HG03060 (cell line): ENCODE results near the gene CREB3L1.

Experiments used
- ATAC-seq: cut with Tn5 transposase; IDR thresholded peaks from one replicate; pipeline ENCODE4 v1.9.1; 2021; ENCODE audit warnings: low read depth, moderate number of reproducible peaks; ENCODE audit not compliant: unreplicated experiment

Gene CREB3L1

GRCh38 chr11:46321757-46322156 lies 44.3 kb downstream of the CREB3L1 start:
- no peak for ATAC-seq

GRCh38 chr11:46322759-46323158 lies 45.3 kb downstream of the CREB3L1 start:
- no peak for ATAC-seq

GRCh38 chr11:46326813-46327416 lies 49.5 kb downstream of the CREB3L1 start:
- no peak for ATAC-seq

GRCh38 chr11:46327829-46328228 lies 50.4 kb downstream of the CREB3L1 start:
- no peak for ATAC-seq

GRCh38 chr11:46330154-46330553 lies 52.7 kb downstream of the CREB3L1 start:
- ATAC-seq: no peak

GRCh38 chr11:46330563-46331281 lies 53.3 kb downstream of the CREB3L1 start:
- ATAC-seq: no peak

- no peak for ATAC-seq
Observed at GRCh38 chr11:46331282-46331984, 54.0 kb downstream of the CREB3L1 start.

GRCh38 chr11:46332093-46332567 lies 54.7 kb downstream of the CREB3L1 start:
- ATAC-seq: no peak

GRCh38 chr11:46332568-46333393 lies 55.3 kb downstream of the CREB3L1 start:
- no peak for ATAC-seq

GRCh38 chr11:46333394-46333947 lies 56.0 kb downstream of the CREB3L1 start:
- no peak for ATAC-seq

GRCh38 chr11:46334211-46334610 lies 56.7 kb downstream of the CREB3L1 start:
- ATAC-seq: no peak

- no peak for ATAC-seq
Observed at GRCh38 chr11:46335271-46335670, 57.8 kb downstream of the CREB3L1 start.

- no peak for ATAC-seq
Observed at GRCh38 chr11:46335890-46336562, 58.6 kb downstream of the CREB3L1 start.

GRCh38 chr11:46336563-46337180 lies 59.2 kb downstream of the CREB3L1 start:
- ATAC-seq: no peak

- no peak for ATAC-seq
Observed at GRCh38 chr11:46337626-46338345, 60.3 kb downstream of the CREB3L1 start.

GRCh38 chr11:46338636-46338987 lies 61.1 kb downstream of the CREB3L1 start:
- ATAC-seq: no peak

- no peak for ATAC-seq
Observed at GRCh38 chr11:46338988-46339666, 61.7 kb downstream of the CREB3L1 start.

- ATAC-seq: no peak
Observed at GRCh38 chr11:46339816-46340215, 62.4 kb downstream of the CREB3L1 start.
